ENCODE data around the gene LRP2BP. TPM values are rescaled to one million over a fixed set of nuclear protein-coding genes. Genes with fewer than 3 reads are reported as not detected.
"Not testable (repeated sequence)": the region's sequence is repeated elsewhere in the genome, so short reads cannot be mapped to it uniquely, and the experiment has no call there.

Gene LRP2BP
- total and polyA plus RNA-seq, 2 of the 13 experiments (the other 11 are each of a cell fraction or from before 2014, with no cell fraction given): 0.22 to 0.29 TPM

DNA sequence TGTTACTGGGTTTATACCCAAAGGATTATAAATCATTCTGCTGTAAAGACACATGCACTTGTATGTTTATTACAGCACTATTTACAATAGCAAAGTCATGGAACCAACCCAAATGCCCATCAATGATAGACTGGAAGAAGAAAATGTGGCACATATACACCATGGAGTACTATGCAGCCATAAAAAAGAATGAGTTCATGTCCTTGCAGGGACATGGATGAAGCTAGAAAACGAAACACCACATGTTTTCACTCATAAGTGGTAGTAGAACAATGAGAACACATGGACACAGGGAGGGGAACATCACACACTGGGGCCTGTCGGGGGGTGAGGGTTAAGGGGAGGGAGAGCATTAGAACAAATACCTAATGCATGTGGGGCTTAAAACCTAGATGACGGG is 78.3 kb downstream of the LRP2BP start:
- peaks cover 5 to 23% of the 10 kb centered on the region in 2 experiments; a peak in 4 of 5 replicates for H3K36me3 ChIP-seq (replicated peaks in 1 of 2; ENCODE audit: control insufficient read depth in 1 of 2, insufficient read depth in 2 of 2, low read length in 2 of 2)
- H3K27me3 ChIP-seq (ENCODE audit: control insufficient read depth in 1 of 2, insufficient read depth in 2 of 2, low read length in 2 of 2); FAIRE-seq; CTCF ChIA-PET (ENCODE audit: low intra/inter-chr PET ratio, low total read pairs); ATAC-seq; BruUV-seq (replicated peaks); H4K20me1 ChIP-seq (ENCODE audit: insufficient read depth, low read length); H3K9me3 ChIP-seq (ENCODE audit: low read length); H3K4me3 ChIP-seq (replicated peaks in 1 of 3; ENCODE audit: insufficient read depth in 1 of 3, low read depth in 2 of 3, low read length in 3 of 3); H3K4me2 ChIP-seq (ENCODE audit: low read depth, low read length); H3K4me1 ChIP-seq (ENCODE audit: insufficient read depth, low read length); H2AFZ ChIP-seq (ENCODE audit: low read length); H3K79me2 ChIP-seq (ENCODE audit: insufficient read depth, low read length); in situ Hi-C loops (cut with HindIII; ENCODE audit: extremely low pct_ligation_motif_present, low pct_unique_long_range_greater_than_20kb); DNase-seq (ENCODE audit: low spot score); H3K27ac ChIP-seq (ENCODE audit: extremely low read length, insufficient read depth, low read length); POLR2A ChIA-PET; H3K9ac ChIP-seq (ENCODE audit: insufficient read depth, low read depth, low read length); intact Hi-C loops (cut with micrococcal nuclease; ENCODE audit: unreplicated experiment): not testable (repeated sequence)
- WGBS (ENCODE audit: low lambda C conversion rate): 95% methylated on average over 3 of the region's 3 CpGs
- peak; percentile 48; the same call in 1 of the 2 replicates for TF ChIP-seq ZMYM3 (CRISPR knock-in tag; IDR thresholded peaks at IDR 0.05)

Small RNAs within 50 kb of the gene (small RNA-seq; reads per million reads assigned to genes)
- gene RF00019 (ENCODE audit: insufficient read depth in 2 of 3, insufficient read length in 3 of 3, low read depth in 2 of 3, low replicate concordance in 1 of 3): 0 reads per million in 3 experiments

Other genes starting within 250 kb of the LRP2BP start
- 44.4 and 67.9 TPM in 2 replicates for gene CFAP97, start 191.9 kb downstream of the LRP2BP start, total RNA-seq (2016; rRNA removed; fragmentation: Illumina TruSeq; extraction: Trizol)
- gene CFAP97, start 191.9 kb downstream of the LRP2BP start, polyA plus RNA-seq (2011; rRNA removed): 22.6 and 32.1 TPM in 2 replicates
- 19.7 and 23.4 TPM in 2 replicates for gene SNX25, start 186.3 kb downstream of the LRP2BP start, total RNA-seq (2016; rRNA removed; fragmentation: Illumina TruSeq; extraction: Trizol)
- 21.2 and 23.5 TPM in 2 replicates for gene SNX25, start 186.3 kb downstream of the LRP2BP start, polyA plus RNA-seq (2011; rRNA removed)
- gene ANKRD37, start 917 bp upstream of the LRP2BP start, total RNA-seq (2016; rRNA removed; fragmentation: Illumina TruSeq; extraction: Trizol): 1.9 and 2.2 TPM in 2 replicates
- gene ANKRD37, start 917 bp upstream of the LRP2BP start, polyA plus RNA-seq (2011; rRNA removed): 46.2 and 51.4 TPM in 2 replicates
- 32.3 and 44.8 TPM in 2 replicates for gene UFSP2, start 30.0 kb upstream of the LRP2BP start, total RNA-seq (2016; rRNA removed; fragmentation: Illumina TruSeq; extraction: Trizol)
- gene UFSP2, start 30.0 kb upstream of the LRP2BP start, polyA plus RNA-seq (2011; rRNA removed): 17.1 and 24.1 TPM in 2 replicates
- gene CCDC110, start 75.8 kb upstream of the LRP2BP start, total RNA-seq (2016; rRNA removed; fragmentation: Illumina TruSeq; extraction: Trizol): not detected in 2 replicates
- gene CCDC110, start 75.8 kb upstream of the LRP2BP start, polyA plus RNA-seq (2011; rRNA removed): not detected in 2 replicates
- 5.9 and 6.3 TPM in 2 replicates for gene PDLIM3, start 139.6 kb upstream of the LRP2BP start, total RNA-seq (2016; rRNA removed; fragmentation: Illumina TruSeq; extraction: Trizol)
- gene PDLIM3, start 139.6 kb upstream of the LRP2BP start, polyA plus RNA-seq (2011; rRNA removed): 14.0 and 14.8 TPM in 2 replicates

Data from HepG2 (cell line).